Adrenal gland (tissue), 12 donors: ENCODE data around the gene CLEC4D. TPM values are rescaled to one million over a fixed set of nuclear protein-coding genes. Genes with fewer than 3 reads are reported as not detected.

Experiments
- DNase-seq, 7 donors: peaks; one replicate each; pipeline ENCODE4 v3.0.0-alpha.2; 2019 to 2020
- H3K27ac ChIP-seq, 5 donors: fragments of 200-600 bp; sonication (generic) in 4 of 5; 1 replicate in 3 of 5; 2 replicates in 2 of 5; pipeline versions ENCODE4 v1.5.1 to v1.8.0; 2016 to 2020; ENCODE audit warnings: mild to moderate bottlenecking in 1 of 5
- H3K27me3 ChIP-seq: fragments of 200-600 bp; 2 replicates; pipeline ENCODE4 v1.8.0; 2021
- H3K36me3 ChIP-seq, 2 donors: fragments of 200-600 bp; replicated peaks in 1 of 2; 1 replicate in 1 of 2; 2 replicates in 1 of 2; pipeline versions ENCODE4 v1.5.1 to v1.8.0; 2018 to 2022
- H3K4me1 ChIP-seq, 2 donors: fragments of 200-600 bp; replicated peaks in 1 of 2; 1 replicate in 1 of 2; 2 replicates in 1 of 2; pipeline versions ENCODE4 v1.5.1 to v1.8.0; 2018 to 2021
- H3K4me3 ChIP-seq, 4 donors: fragments of 200-600 bp; sonication (generic) in 3 of 4; one replicate each; pipeline ENCODE4 v1.5.1; 2016 to 2018
- H3K9me3 ChIP-seq, 3 donors: fragments of 200-600 bp; sonication (generic) in 1 of 3; replicated peaks in 1 of 3; 1 replicate in 2 of 3; 2 replicates in 1 of 3; pipeline versions ENCODE4 v1.5.1 to v1.8.0; 2016 to 2021
- CTCF ChIP-seq, 6 experiments: fragments of 450-650 bp in 4 of 6; fragments of 200-600 bp in 2 of 6; sonication (generic) in 1 of 6; IDR thresholded peaks; 1 replicate in 5 of 6; 2 replicates in 1 of 6; pipeline versions ENCODE4 v1.5.1 to v1.8.0; 2016 to 2021; ENCODE audit warnings: antibody characterized with exemption in 6 of 6, mild to moderate bottlenecking in 2 of 6, moderate library complexity in 1 of 6
- POLR2A ChIP-seq, 2 donors: fragments of 450-650 bp; IDR thresholded peaks; one replicate each; pipeline ENCODE4 v1.6.1; 2017; ENCODE audit warnings: antibody characterized with exemption in 2 of 2, mild to moderate bottlenecking in 2 of 2, moderate library complexity in 1 of 2
- WGBS, 4 donors: extraction: QIAGEN DNeasy Blood & Tissue Kit in 2 of 4; methylation state at CpG; one replicate each; pipeline versions ENCODE4 v1.1.5 to v1.1.7; 2013 to 2017; 5-methylcytosine and 5-hydroxymethylcytosine counted together
- intact Hi-C, 2 donors: fragments of 100-400 bp; cut with DNase I; formaldehyde crosslinking; loops; one replicate each; pipeline versions ENCODE4 v1.14.1 to v1.15.0; 2022 to 2023
- polyA plus RNA-seq, 3 donors: library from polyadenylated mRNA; stranded (reverse); fragments of 200-250 nt in 2 of 3; fragments of 350-450 nt in 1 of 3; fragmentation: Illumina TruSeq in 1 of 3; extraction: RNeasy Lipid Tissue Mini Kit (QIAGEN cat#74804) in 1 of 3; gene quantifications; one replicate each; pipeline ENCODE4 v1.2.3, GENCODE V29; 2013 to 2014
- total RNA-seq, 9 donors: library from RNA; depleted of rRNA in 4 of 9; stranded (reverse); fragments of >200 nt in 4 of 9; fragments of 120-200 nt in 1 of 9; fragmentation: NEBNext Ultra II Directional in 1 of 9; extraction: Animal tissue kit (Norgen Biotek cat#: 25700) in 1 of 9; gene quantifications; one replicate each; pipeline versions ENCODE4 v1.1.0 to v1.2.4, GENCODE V29; 2013 to 2023
- donor health status: healthy with polysubstance abuse.
- donor health status: Bipolar disorder and iron deficiency.
- donor health status: DM: yes; HTN: yes; CAD: no.
- donor health status: DM: no; HTN: no; CAD: no.
- donor health status: DM: no; HTN: no; CAD: no.
- donor health status: DM: yes; HTN: yes; CAD: no.

CLEC4D gene
- total and polyA plus RNA-seq, 12 donors: 0.11 to 0.47 (median 0.19) TPM; not detected in 8

- TF ChIP-seq CTCF (IDR thresholded peaks at IDR 0.05): no peak
- TF ChIP-seq POLR2A (IDR thresholded peaks at IDR 0.05): no peak
- no peak overlapping the region for H3K27ac ChIP-seq
- no peak for DNase-seq
- H3K27me3 ChIP-seq: no peaks in the 10 kb centered on the region
- H3K36me3 ChIP-seq: no peaks in the 10 kb centered on the region
- H3K9me3 ChIP-seq: peaks cover 0 to 6% (median 0%) of the 10 kb centered on the region in 3 donors
- intact Hi-C loops: no loop called here
- H3K4me3 ChIP-seq: no peak overlapping the region
- no peaks in the 10 kb centered on the region for H3K4me1 ChIP-seq
These were observed 37.6 kb upstream of the CLEC4D start for GRCh38 chr12:8475508-8476203.

- DNase-seq: no peak
- TF ChIP-seq CTCF (IDR thresholded peaks at IDR 0.05) (no peak), POLR2A (IDR thresholded peaks at IDR 0.05) (no peak)
- Histone ChIP-seq H3K36me3 (no peaks in the 10 kb centered on the region), H3K27me3 (no peaks in the 10 kb centered on the region), H3K4me3 (no peak overlapping the region), H3K4me1 (no peaks in the 10 kb centered on the region), H3K9me3 (no peaks in the 10 kb centered on the region), H3K27ac (no peak overlapping the region)
- 53 to 84% (median 73%) methylated on average over 1 to 2 of the region's 2 CpGs for WGBS, 4 donors
- intact Hi-C loops: no loop called here
These were observed 30.7 kb upstream of the CLEC4D start for GRCh38 chr12:8482571-8483061.

GRCh38 chr12:8483079-8483478 lies 30.2 kb upstream of the CLEC4D start:
- no peaks in the 10 kb centered on the region for H3K27me3 ChIP-seq
- H3K27ac ChIP-seq: no peak overlapping the region
- intact Hi-C loops: no loop called here
- H3K9me3 ChIP-seq: no peaks in the 10 kb centered on the region
- DNase-seq: no peak
- H3K36me3 ChIP-seq: no peaks in the 10 kb centered on the region
- H3K4me1 ChIP-seq: no peaks in the 10 kb centered on the region
- H3K4me3 ChIP-seq: no peak overlapping the region
- no peak for TF ChIP-seq CTCF (IDR thresholded peaks at IDR 0.05)
- TF ChIP-seq POLR2A (IDR thresholded peaks at IDR 0.05): no peak

- H3K4me3 ChIP-seq: no peak overlapping the region
- intact Hi-C loops: no loop called here
- no peaks in the 10 kb centered on the region for H3K9me3 ChIP-seq
- no peak overlapping the region for H3K27ac ChIP-seq
- no peaks in the 10 kb centered on the region for H3K36me3 ChIP-seq
- H3K4me1 ChIP-seq: no peaks in the 10 kb centered on the region
- 62 to 68% (median 64%) methylated on average over 5 of the region's 5 CpGs for WGBS, 4 donors
- DNase-seq: no peak
- TF ChIP-seq POLR2A (IDR thresholded peaks at IDR 0.05): no peak
- no peak for TF ChIP-seq CTCF (IDR thresholded peaks at IDR 0.05)
- no peaks in the 10 kb centered on the region for H3K27me3 ChIP-seq
These were observed 21.4 kb upstream of the CLEC4D start for GRCh38 chr12:8491646-8492530.
